ENCODE results near the gene ZBTB45.

- no peak for TF ChIP-seq EZH2 (IDR thresholded peaks at IDR 0.05)
- TF ChIP-seq POLR2AphosphoS5 (IDR thresholded peaks at IDR 0.05; ENCODE audit: borderline replicate concordance, low read depth, low read length), result no peak
Measured at GRCh38 chr19:58520257-58520599, 618 bp upstream of the ZBTB45 start.

Data from SK-N-MC (cell line).